HG03135 (cell line): ENCODE results near the gene ZBTB18.
"Not testable (repeated sequence)": the region's sequence is repeated elsewhere in the genome, so short reads cannot be mapped to it uniquely, and the experiment has no call there.

ENCODE experiments used
- ATAC-seq: cut with Tn5 transposase; IDR thresholded peaks from one replicate; pipeline ENCODE4 v1.9.1; 2021; ENCODE audit warnings: mild to moderate bottlenecking, moderate library complexity; ENCODE audit not compliant: unreplicated experiment

Gene ZBTB18

GRCh38 chr1:244050835-244051444 is at the start of gene ZBTB18:
ZBTB18 (plus strand) TSS chr1:244051283; CDS start chr1:244051432, 149 bp downstream.
- no peak for ATAC-seq

- no peak for ATAC-seq
These were observed 48.4 kb upstream of the ZBTB18 start for GRCh38 chr1:244002721-244003120.

DNA sequence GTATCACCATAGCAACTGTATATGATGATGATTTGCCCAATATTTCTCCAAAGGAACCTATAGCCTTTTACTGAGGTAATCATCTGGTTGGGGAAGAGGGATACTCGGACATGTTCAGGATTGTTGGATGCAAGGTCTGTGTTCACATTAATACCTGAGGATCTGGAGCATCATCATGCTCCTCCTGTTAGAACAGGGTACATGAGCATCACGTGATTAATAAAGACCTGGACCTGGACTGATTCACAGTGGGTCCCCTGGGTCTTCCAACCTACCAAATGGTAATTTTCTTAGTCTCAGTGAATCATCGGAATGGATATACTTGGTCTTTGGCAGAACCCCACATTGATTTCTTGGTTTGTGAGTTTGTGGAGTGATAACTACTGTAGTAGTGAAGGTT is 45.6 kb upstream of the ZBTB18 start:
- no peak for ATAC-seq

- no peak for ATAC-seq
These were observed 44.6 kb upstream of the ZBTB18 start for GRCh38 chr1:244006381-244006901.

GRCh38 chr1:244006961-244007360 is 44.1 kb upstream of the ZBTB18 start:
- no peak for ATAC-seq

GRCh38 chr1:244010191-244010590 is 40.9 kb upstream of the ZBTB18 start:
- no peak for ATAC-seq

DNA sequence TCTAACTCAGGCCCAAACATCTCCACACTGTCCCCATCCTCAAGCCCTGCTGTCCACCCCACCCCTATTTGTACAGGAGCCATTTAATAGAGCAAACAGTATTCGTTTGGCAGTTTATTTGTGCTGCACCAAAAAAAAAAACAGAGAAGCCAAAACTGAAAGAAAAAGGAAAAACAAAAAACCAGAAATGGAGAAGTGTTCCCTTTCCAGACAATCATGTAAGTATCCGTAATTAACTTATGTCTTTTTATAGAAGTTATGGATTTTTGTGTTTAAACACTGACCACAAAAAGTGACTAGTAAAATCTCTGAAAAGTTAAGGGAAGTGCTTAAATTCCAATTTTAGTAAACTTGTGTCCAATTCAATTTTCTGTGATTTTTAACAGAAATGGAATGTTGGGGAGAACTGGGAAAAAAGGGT is 40.4 kb upstream of the ZBTB18 start:
- no peak for ATAC-seq

DNA sequence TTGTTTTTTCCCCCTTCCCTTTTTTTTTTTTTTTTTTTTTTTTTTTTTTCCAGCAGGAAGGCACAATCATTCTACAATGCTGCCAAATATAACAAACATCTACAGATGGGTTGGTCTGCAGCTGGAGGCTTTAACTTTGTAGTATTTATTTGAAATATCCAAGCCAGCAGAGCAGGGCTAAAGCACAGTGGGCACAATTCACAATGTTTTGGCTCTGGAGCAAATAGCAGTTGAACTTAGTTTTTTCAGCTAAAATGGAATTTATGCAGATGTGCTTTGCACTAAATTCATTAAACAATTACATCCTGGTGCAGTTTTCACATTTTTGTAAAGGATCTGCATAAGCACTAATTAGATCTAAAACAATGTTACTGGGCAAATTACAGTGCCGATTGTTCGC is 39.8 kb upstream of the ZBTB18 start:
- ATAC-seq, result no peak

DNA sequence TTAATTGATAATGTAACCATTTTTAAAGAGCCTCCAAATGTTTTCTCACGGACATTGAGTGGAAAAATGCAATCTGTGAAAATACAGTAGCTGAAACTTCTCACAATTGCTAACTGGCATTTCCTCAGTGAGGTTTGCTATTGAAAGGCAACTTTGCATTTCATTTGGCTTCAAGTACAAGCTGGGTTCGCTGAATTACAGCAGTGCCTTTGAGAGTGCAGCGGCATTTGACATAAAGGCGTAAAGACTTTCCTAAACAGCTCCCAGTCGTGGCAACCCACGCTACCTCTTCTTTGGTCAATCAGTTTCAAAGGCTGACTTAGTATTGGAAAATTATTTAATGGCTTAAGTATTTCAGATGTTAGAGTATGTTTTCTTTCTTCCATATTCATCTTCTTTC is 39.3 kb upstream of the ZBTB18 start:
- no peak for ATAC-seq

- no peak for ATAC-seq
These were observed 38.9 kb upstream of the ZBTB18 start for GRCh38 chr1:244012202-244012601.

DNA sequence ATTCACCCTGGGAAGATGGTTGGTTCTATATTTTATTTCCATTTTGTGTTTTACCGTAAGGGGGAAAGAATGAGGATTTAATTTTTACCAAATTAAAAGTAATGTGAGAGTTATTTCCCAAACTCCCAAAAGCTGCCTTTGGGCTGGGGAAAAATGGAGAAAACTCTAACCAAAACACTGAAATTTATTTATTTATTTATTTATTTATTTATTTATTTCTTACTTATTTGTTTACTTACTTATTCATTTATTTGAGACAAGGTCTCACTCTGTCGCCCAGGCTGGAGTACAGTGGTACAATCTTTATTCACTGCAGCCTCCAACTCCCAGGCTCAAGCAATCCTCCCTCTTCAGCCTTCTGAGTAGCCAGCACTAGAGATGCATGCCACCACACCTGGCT is 38.0 kb upstream of the ZBTB18 start:
- no peak for ATAC-seq

DNA sequence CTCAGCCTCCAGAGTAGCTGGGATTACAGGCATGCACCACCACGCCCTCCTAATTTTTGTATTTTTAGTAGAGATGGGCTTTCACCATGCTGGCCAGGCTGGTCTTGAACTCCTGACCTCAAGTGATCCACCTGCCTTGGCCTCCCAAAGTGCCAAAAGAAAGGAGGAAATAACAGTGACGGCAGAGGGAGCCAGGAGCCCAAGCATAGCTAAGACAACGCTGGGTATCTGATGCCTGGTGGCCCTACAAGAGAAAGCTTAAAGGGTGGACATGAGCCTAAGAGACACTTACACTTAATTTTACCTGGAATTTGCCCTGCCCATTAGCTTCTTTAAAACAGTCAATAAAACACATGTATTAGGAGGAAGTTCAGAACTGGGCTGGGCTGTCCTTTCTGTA is 36.2 kb upstream of the ZBTB18 start:
- ATAC-seq, result not testable (repeated sequence)

GRCh38 chr1:244019982-244020485 is 31.0 kb upstream of the ZBTB18 start:
- ATAC-seq, result no peak

GRCh38 chr1:244021427-244021826 is 29.7 kb upstream of the ZBTB18 start:
- ATAC-seq, result no peak

DNA sequence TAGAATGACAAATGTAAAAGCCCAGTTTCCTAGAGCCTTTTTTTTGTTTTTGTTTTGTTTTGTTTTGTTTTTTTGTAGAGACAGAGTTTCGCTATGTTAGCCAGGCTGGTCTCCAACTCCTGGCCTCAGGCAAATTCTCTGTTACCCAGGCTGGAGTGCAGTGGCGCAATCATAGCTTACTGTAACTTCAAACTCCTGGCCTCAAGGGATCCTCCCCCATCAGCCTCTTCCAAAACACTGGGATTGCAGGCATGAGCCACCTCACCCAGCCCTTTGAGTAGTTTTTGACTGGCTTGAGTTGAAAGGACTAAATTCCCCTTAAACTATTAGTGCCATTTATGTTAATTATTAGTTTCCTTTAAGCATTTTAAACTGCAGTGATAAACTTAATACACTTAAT is 28.8 kb upstream of the ZBTB18 start:
- no peak for ATAC-seq

- ATAC-seq, result no peak
These were observed 28.1 kb upstream of the ZBTB18 start for GRCh38 chr1:244022864-244023440.

- no peak for ATAC-seq
These were observed 23.5 kb upstream of the ZBTB18 start for GRCh38 chr1:244027491-244028145.

DNA sequence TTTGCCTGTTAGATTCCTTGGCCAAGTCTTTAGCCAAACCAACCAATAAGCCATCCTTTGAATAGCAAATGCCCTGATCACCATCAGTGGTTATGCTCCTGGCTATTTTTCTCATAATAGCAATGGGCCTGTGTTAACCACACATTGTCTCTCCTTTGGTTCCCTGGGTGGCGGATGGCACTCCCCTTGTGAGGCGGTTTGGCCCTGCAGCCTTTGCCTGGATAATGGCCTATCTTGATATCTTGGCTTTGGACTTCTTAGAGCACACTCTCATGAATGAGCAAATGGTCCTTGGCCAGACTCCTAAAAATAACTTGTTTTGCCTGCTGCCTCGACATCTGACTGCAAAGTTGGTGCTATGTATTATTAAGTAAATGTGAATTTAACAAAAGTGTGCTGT is 22.4 kb upstream of the ZBTB18 start:
- no peak for ATAC-seq

DNA sequence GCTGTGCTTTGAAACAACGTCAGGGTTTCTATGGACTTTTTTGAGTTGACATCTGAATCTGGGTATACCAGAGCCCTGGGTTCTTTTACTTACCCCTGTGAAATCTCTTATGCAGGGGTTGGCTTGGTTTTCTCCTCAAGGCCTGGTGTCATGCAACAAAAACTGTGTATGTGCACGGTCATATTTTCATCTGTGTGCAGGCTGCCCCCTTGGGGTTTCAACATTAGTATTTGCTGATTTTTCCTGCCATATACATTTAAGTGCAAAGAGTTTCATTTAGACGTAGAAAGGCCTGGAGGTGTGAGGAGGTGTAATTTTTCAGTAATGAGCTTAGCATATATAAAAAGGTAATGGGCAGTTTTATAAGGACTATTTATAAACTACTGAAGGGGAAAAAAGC is 22.0 kb upstream of the ZBTB18 start:
- ATAC-seq, result no peak

GRCh38 chr1:244030481-244031040 is 20.5 kb upstream of the ZBTB18 start:
- ATAC-seq, result no peak

DNA sequence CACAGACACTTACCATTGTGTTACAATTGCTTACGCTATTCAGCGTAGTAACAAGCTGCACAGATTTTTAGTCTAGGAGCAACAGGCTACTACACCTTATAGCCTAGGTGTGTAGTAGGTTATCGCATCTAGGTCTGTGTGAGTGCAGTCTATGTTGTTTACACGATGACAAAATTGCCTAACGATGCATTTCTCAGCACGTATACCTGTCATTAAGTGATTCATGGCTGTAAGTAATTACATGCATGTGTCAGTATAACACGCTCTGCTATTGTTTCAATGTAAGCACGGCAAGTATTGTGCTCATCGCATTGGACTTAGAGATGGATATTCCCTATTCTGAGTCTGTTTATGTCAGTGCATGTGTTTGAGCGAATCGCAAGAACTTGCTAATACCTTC is 15.7 kb upstream of the ZBTB18 start:
- no peak for ATAC-seq

- ATAC-seq, result no peak
These were observed 13.8 kb upstream of the ZBTB18 start for GRCh38 chr1:244037252-244037651.
